ENCODE results near the gene PRDM15.
A peak's percentile ranks its signal among the peaks of the same experiment; 100 is the strongest.

The PRDM15 gene

GRCh38 chr21:41886328-41886727 is 7.2 kb upstream of the PRDM15 start:
- DNase-seq (ENCODE audit: low spot score) = no peak

- no peak for DNase-seq (ENCODE audit: low spot score)
These were observed 6.3 kb upstream of the PRDM15 start for GRCh38 chr21:41885341-41886024.

DNA sequence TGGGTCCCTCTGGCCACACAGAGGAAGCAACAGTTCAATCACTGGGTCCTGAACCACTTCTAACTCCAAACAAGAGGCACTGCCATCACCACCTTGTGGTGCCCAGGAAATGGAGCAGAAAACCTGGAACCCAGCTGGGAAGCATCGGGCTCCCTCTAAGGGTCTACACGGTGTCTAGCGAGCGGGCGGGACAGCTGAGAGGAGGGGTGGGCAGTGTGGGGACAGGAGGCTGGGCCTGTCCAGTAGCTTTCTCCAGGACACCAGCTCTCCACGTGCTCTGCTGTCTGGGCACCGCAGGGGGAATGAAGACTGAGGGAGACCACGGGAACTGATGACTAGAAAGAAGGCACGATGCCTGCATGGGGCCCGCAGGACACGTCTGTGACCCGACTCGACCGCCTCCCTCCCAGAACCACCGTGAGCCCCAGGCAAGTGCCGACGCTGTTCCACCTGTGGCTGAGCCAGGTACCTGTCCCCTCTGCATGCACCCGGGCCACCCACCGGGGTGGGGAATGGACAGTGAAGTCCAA is 5.4 kb upstream of the PRDM15 start:
- DNase-seq (ENCODE audit: low spot score) = no peak

- DNase-seq (ENCODE audit: low spot score) = no peak
These were observed 4.4 kb upstream of the PRDM15 start for GRCh38 chr21:41883582-41883981.

DNA sequence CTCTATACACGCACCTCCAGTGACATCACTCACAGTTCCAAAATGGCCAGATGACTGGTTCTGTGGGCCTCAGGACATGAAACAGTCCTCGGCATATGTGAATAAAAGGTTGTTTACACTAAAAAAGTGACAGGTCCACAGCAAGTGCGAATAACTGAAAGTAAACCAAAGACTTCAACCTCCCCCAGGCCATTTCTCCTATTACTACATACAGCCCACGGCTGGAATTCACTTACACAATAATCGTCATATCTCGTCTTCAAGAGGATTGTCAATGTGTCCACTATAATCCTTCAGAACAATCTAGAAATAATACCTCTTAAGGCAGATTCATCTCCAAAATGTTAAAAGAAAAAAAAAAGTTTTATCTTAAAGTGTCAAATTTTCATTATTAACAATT is 1.9 kb upstream of the PRDM15 start:
- no peak for DNase-seq (ENCODE audit: low spot score)

DNA sequence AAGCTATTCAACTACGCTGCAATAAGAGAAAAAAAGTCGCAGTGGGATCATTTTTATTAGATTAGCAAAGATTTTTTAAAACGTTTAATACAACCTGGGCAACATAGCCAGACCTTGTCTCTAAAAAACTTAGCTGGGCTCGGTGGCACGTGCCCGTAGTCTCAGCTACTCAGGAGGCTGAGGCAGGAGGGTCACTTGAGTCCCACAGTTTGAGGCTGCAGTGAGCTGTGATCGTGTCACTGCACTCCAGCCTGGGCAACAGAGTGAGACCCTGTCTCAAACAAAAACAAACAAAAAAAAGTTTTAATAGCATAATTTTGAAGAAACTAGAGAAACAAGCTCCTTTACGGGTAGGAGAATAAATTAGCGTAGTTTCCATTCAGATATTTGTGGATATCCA is 1.0 kb upstream of the PRDM15 start:
- no peak for DNase-seq (ENCODE audit: low spot score)

- DNase-seq (ENCODE audit: low spot score) = peak; percentile 92
These were observed 334 bp downstream of the PRDM15 start for GRCh38 chr21:41878831-41879189.

DNA sequence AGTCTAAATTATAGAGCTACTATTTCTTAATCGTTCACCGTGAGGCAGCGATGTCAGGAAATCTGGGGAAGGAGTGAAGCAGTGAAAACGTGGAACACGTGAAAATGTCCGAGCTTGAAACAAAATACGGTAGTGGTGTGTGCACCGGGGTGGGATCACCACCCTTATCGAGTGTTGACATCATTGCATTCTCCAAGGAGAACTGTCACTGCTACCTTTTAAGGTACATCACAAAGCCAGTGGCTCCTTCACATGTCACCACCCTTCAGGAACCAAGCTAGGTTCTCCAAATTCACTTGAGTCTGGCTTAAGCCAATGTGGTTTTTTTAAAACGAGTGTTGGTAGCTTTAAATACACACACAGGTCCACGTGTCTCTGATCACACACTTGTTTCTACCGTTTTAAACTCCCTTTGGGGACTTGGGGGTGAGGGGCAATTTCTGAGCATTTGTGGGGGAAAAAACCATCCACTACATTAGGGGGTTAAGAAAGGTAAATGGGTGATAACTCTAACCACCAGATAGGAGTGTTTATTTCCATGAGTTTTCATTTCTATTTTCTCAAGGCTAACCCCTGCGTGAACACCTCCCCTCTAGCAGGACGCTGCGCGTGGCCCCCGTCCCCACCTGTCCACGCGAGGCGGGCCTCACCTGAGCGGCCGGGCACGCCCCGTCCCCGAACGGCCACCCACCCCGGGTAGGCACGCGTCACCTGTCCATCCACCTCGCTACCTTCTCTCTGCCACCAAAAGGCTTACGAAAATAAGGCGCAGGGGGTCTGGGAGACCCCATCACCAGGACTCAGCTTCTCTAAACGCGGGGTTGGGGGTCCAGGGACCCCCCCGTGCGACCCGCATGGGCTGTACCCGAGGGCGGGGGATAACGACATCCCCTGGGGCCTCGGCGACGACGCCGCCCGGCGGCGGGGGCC is 978 bp downstream of the PRDM15 start:
- no peak for DNase-seq (ENCODE audit: low spot score)

DNA sequence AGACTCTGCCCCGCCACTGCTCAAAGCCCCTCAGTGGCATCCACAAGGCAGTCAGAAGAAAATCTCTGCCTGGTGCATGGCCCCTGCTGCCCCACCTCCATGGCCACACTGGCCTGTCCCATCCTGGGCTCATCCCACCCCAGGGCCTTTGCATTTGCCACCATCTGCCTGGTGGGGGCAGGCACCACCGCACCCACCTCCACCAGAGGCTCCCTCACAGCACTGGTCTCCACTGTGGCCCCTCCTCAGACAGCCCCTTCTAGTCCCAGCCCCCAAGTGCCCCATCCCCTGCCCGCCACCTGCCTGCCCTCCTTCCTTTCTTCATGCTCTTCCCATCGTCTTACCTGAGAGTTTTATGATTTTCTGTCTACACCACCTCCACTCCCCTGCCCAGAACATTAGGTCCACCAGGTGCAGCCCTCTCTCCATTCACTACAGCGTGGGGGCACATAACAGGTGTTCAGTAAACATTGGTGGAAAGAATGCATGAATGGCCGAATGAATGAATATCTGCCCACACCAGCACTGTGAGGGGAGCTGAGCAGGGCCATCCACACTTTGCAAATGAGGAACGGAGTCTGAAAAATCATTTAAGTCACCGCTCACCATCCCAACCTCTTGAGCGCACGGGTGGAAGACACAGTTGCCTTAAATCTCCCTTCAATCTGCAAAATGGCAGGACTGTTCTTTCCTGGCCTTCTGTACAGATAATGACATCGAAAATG is 2.1 kb downstream of the PRDM15 start:
- no peak for DNase-seq (ENCODE audit: low spot score)

GRCh38 chr21:41876396-41876795 is 2.7 kb downstream of the PRDM15 start:
- DNase-seq (ENCODE audit: low spot score) = no peak

GRCh38 chr21:41875086-41875485 is 4.1 kb downstream of the PRDM15 start:
- no peak for DNase-seq (ENCODE audit: low spot score)

GRCh38 chr21:41874611-41875010 is 4.5 kb downstream of the PRDM15 start:
- no peak for DNase-seq (ENCODE audit: low spot score)

- DNase-seq (ENCODE audit: low spot score) = no peak
These were observed 5.7 kb downstream of the PRDM15 start for GRCh38 chr21:41873426-41873825.

- DNase-seq (ENCODE audit: low spot score) = no peak
These were observed 6.1 kb downstream of the PRDM15 start for GRCh38 chr21:41873005-41873404.

DNA sequence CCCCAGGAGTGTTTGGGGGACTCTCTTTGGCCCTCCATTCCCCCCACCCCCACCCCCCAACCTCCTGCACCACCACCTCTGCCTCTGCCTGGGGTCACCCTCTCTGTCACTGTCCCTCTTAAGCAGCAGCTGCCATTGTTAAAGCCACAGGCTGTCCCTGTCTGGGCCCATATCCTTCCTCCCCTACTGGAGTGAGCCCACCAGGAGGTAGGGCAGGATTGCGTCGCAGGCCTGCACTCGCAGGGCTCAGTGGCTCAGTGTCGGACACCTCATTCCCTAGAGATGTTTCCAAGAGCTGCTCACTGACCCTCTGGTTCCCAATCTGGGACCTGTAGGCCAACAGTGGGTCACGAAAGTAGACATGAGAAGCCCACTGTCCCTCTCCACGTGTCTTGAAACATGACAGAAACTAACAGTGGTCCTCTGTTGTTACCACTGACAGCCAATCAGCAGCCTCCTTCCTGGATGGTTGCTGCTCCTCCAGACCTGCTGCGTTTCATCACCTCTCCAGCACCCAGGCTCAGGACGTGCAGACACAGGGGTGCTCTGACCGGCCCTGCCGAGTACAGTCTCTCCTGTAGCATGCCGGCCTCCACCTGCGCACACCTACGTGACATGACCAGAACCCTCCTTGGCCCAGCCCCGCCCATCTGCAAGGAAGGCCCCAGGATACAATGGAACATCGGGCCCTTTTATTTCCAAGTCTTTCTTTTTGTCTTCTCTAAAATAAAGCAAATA is 7.7 kb downstream of the PRDM15 start:
- no peak for DNase-seq (ENCODE audit: low spot score)

GRCh38 chr21:41869771-41870170 is 9.4 kb downstream of the PRDM15 start:
- no peak for DNase-seq (ENCODE audit: low spot score)

- DNase-seq (ENCODE audit: low spot score) = no peak
These were observed 11.0 kb downstream of the PRDM15 start for GRCh38 chr21:41868062-41868710.

DNA sequence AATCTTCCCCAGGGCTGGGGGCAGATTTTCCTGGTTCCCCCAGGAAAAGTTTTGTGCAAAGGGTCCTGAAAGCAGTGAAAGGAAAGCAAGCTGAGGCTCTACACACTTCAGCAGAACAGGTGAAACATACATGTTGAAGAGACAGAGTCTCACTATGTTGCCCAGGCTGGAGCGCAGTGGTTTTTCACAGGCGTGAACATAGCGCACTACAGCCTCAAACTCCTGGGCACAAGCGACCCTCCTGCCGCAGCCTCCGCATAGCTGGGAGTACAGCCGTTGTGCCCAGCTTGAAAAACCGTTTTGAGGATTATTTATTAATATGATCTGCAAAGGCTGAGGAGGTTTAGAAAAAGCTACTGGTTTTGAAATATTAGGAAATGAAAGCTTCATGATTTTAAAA is 11.8 kb downstream of the PRDM15 start:
- DNase-seq (ENCODE audit: low spot score) = no peak

GRCh38 chr21:41866274-41866809 is 12.8 kb downstream of the PRDM15 start:
- DNase-seq (ENCODE audit: low spot score) = no peak

- DNase-seq (ENCODE audit: low spot score) = no peak
These were observed 14.0 kb downstream of the PRDM15 start for GRCh38 chr21:41865002-41865777.
